ENCODE measurements around the gene AXL. TPM values are rescaled to one million over a fixed set of nuclear protein-coding genes. Genes with fewer than 3 reads are reported as not detected.
A peak's percentile ranks its signal among the peaks of the same experiment; 100 is the strongest.

The AXL gene
- total RNA-seq, 4 donors from 2014 or later: 19.7 to 52.4 (median 25.6) TPM

GRCh38 chr19:41296433-41296871 lies 77.4 kb downstream of the AXL start:
- peak overlapping the region; percentile 84 to 89 (median 85) for H3K27ac ChIP-seq
- intact Hi-C loops (cut with DNase I; ENCODE audit: low total_unique reads): loop anchor here (5.0 kb wide), 1 partner anchor 1146 kb away; the partner anchor contains the start of gene CXCL17
- H3K4me3 ChIP-seq: no peak overlapping the region
- no peaks in the 10 kb centered on the region for H3K9me3 ChIP-seq
- WGBS, 2 donors (ENCODE audit: low coverage in 1 of 2): 81% methylated on average over 2 of the region's 2 CpGs; no CpG with 5 or more reads in 1 of the 2 donors
- in situ Hi-C loops (cut with MboI; ENCODE audit: low pct_ligation_motif_present in 1 of 4, low pct_unique_long_range_greater_than_20kb in 1 of 4, low sequenced_read_pairs in 3 of 4): no loop called here
- TF ChIP-seq POLR2AphosphoS5 (IDR thresholded peaks at IDR 0.05) (no peak), POLR2A (IDR thresholded peaks at IDR 0.05) (no peak), EP300 (IDR thresholded peaks at IDR 0.05; ENCODE audit: low read depth) (no peak)
- TF ChIP-seq, protein P1, sequence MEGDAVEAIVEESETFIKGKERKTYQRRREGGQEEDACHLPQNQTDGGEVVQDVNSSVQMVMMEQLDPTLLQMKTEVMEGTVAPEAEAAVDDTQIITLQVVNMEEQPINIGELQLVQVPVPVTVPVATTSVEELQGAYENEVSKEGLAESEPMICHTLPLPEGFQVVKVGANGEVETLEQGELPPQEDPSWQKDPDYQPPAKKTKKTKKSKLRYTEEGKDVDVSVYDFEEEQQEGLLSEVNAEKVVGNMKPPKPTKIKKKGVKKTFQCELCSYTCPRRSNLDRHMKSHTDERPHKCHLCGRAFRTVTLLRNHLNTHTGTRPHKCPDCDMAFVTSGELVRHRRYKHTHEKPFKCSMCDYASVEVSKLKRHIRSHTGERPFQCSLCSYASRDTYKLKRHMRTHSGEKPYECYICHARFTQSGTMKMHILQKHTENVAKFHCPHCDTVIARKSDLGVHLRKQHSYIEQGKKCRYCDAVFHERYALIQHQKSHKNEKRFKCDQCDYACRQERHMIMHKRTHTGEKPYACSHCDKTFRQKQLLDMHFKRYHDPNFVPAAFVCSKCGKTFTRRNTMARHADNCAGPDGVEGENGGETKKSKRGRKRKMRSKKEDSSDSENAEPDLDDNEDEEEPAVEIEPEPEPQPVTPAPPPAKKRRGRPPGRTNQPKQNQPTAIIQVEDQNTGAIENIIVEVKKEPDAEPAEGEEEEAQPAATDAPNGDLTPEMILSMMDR (IDR thresholded peaks at IDR 0.05): no peak
- DNase-seq: peak; percentile 31
- H3K4me1 ChIP-seq: peaks cover 27 to 53% (median 40%) of the 10 kb centered on the region in 4 donors
- H3K36me3 ChIP-seq: peaks cover 0 to 63% (median 28%) of the 10 kb centered on the region in 4 donors
- H3K27me3 ChIP-seq: no peaks in the 10 kb centered on the region

DNA sequence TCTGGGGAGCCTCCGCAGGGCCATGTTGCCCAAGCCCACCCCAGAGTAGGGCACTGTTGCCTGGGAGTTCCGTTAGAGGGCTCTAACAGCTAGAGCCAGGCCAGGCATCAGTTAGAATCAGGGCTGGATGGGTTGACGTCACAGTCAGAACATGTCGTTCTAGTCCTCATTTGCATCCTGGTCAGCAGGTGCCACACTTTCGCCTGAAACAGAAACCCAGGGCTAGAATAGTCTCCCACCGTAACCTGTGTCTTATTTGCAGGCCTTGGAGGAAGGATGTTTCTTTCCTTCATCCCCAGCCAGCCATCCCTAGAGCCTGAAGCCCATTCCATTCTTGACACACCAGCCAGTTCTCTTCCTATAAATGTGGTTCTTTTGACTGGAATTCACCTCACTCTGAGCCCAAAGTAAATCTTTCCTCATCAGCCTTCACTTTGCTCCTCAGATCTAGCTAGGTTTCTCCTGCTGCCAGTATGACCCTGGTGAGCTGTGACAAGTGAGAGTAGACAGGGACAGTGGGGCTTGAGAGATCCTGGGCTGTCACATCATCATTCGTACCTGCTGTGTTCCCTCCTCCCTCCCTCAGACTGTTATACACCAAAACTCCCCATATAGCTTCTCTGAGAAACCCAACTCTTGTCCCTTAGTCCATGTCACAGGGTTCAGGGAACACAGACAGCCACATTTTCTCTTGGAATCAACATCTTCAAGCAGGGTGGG lies 78.8 kb downstream of the AXL start:
- Histone ChIP-seq H3K4me1 (peaks cover 27 to 53% (median 40%) of the 10 kb centered on the region in 4 donors), H3K27me3 (no peaks in the 10 kb centered on the region), H3K4me3 (no peak overlapping the region), H3K36me3 (peaks cover 0 to 54% (median 29%) of the 10 kb centered on the region in 4 donors), H3K27ac (peak overlapping the region; percentile 84 to 89 (median 85)), H3K9me3 (no peaks in the 10 kb centered on the region)
- in situ Hi-C loops (cut with MboI; ENCODE audit: low pct_ligation_motif_present in 1 of 4, low pct_unique_long_range_greater_than_20kb in 1 of 4, low sequenced_read_pairs in 3 of 4): no loop called here
- intact Hi-C loops (cut with DNase I; ENCODE audit: low total_unique reads): loop anchor here (5.0 kb wide), 1 partner anchor 1145 kb away; the partner anchor contains the start of gene CXCL17
- peak; percentile 71 for DNase-seq
- no peak for TF ChIP-seq POLR2A (IDR thresholded peaks at IDR 0.05)
- peak in 2 of 3 donors; percentile 12 to 49 for TF ChIP-seq POLR2AphosphoS5 (IDR thresholded peaks at IDR 0.05)
- WGBS, 2 donors (ENCODE audit: low coverage in 1 of 2): 57% methylated on average over 7 of the region's 7 CpGs; no CpG with 5 or more reads in 1 of the 2 donors

DNA sequence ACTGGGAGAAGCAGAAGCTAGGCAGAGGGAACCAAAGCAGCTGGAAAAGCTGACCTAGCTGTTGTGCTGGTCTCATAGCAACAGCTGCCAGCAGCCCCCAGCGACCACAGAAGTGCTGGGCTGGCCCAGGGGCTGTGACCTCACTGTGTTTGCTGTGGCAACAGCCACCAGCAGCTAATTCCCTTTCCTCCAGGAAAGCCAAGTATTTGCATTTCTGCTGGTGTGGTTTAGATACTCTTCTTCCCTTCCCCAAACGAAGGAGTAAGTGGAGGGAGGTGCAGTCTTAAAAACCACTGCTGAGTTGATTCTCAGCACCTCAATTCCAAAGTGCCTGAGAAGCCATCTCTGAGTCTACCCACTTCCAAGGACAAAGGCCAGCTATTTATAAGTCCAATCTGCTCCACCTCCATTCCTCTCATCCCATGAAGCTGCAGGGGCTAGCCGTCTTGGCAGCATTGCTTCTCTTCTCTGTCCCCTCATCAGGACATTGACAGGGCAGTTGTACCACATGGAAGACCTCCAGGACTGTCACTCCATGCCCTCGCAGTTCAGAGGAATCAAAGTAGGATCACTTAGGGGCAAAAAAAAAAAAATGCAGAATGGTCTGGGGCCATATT lies 79.4 kb downstream of the AXL start:
- H3K9me3 ChIP-seq: no peaks in the 10 kb centered on the region
- H3K4me3 ChIP-seq: no peak overlapping the region
- peaks cover 27 to 53% (median 40%) of the 10 kb centered on the region in 4 donors for H3K4me1 ChIP-seq
- H3K36me3 ChIP-seq: peaks cover 0 to 53% (median 26%) of the 10 kb centered on the region in 4 donors
- in situ Hi-C loops (cut with MboI; ENCODE audit: low pct_ligation_motif_present in 1 of 4, low pct_unique_long_range_greater_than_20kb in 1 of 4, low sequenced_read_pairs in 3 of 4): no loop called here
- H3K27ac ChIP-seq: peak overlapping the region; percentile 84 to 89 (median 85)
- intact Hi-C loops (cut with DNase I; ENCODE audit: low total_unique reads): loop anchor here (5.0 kb wide), 1 partner anchor 1144 kb away; the partner anchor contains the start of gene CXCL17
- H3K27me3 ChIP-seq: no peaks in the 10 kb centered on the region
- peak; percentile 78 for DNase-seq
- TF ChIP-seq, protein P1 (IDR thresholded peaks at IDR 0.05): no peak
- no peak for TF ChIP-seq EP300 (IDR thresholded peaks at IDR 0.05; ENCODE audit: low read depth)
- TF ChIP-seq POLR2A (IDR thresholded peaks at IDR 0.05): peak; percentile 47
- TF ChIP-seq POLR2AphosphoS5 (IDR thresholded peaks at IDR 0.05): peak; percentile 68 to 81 (median 69)
- WGBS, 2 donors (ENCODE audit: low coverage in 1 of 2): 33 to 84% methylated on average over 2 to 4 of the region's 4 CpGs

DNA sequence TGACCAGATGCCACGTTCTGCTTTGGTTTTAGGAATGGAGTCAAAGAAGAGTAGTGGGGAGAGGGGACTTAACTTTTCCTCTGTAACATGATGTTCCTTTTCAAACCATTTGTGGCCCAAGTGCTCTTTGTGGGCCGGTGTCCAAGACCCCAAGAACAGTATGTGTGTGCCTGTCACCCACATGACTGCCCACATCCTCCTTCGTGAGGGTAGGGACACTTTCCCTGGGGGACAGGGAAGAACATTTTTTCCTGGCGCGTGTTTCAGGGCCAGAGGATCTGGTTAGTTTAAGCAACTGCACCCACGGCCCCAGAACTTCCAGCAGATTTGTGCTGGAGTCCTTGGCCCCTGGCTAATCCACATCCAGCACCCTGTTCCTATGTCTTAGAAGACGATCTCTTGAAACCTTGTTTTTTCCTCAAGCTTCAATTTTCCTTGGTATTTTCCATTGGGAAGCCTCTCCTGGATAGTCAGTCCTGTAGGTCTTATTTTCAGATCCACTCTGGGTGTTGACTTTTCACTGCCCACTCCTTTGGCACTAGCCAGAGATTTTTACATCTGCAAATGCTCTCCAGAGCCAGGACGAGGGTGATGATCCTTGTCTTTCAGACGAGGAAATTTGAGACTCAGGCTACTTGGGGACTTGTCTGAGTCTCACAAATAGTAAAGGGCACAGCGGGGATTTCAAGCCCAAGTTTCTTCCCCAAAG lies 80.2 kb downstream of the AXL start:
- Histone ChIP-seq H3K9me3 (no peaks in the 10 kb centered on the region), H3K27ac (peak overlapping the region; percentile 84 to 89 (median 85)), H3K36me3 (peaks cover 0 to 53% (median 25%) of the 10 kb centered on the region in 4 donors), H3K4me3 (no peak overlapping the region), H3K4me1 (peaks cover 27 to 53% (median 40%) of the 10 kb centered on the region in 4 donors), H3K27me3 (no peaks in the 10 kb centered on the region)
- TF ChIP-seq, protein P1 (IDR thresholded peaks at IDR 0.05): no peak
- TF ChIP-seq POLR2A (IDR thresholded peaks at IDR 0.05) (no peak), EP300 (IDR thresholded peaks at IDR 0.05; ENCODE audit: low read depth) (peak; percentile 30), POLR2AphosphoS5 (IDR thresholded peaks at IDR 0.05) (peak in 2 of 3 donors; percentile 31 to 46)
- WGBS, 2 donors (ENCODE audit: low coverage in 1 of 2): 50 to 59% methylated on average over 1 to 10 of the region's 10 CpGs
- intact Hi-C loops (cut with DNase I; ENCODE audit: low total_unique reads) (loop anchor here (5.0 kb wide), 1 partner anchor 1143 kb away; the partner anchor contains the start of gene CXCL17), in situ Hi-C loops (cut with MboI; ENCODE audit: low pct_ligation_motif_present in 1 of 4, low pct_unique_long_range_greater_than_20kb in 1 of 4, low sequenced_read_pairs in 3 of 4) (no loop called here)
- DNase-seq: peak; percentile 59

Measured in transverse colon (tissue), 4 donors.